Transverse colon (tissue), 4 donors: ENCODE results near the gene LRRC2. TPM values are rescaled to one million over a fixed set of nuclear protein-coding genes. Genes with fewer than 3 reads are reported as not detected.

ENCODE experiments used
- DNase-seq: peaks from one replicate; pipeline ENCODE4 v3.0.0-alpha.2; 2019
- H3K27ac ChIP-seq, 4 donors: fragments of 200-600 bp; sonication (generic); 2 replicates each; pipeline ENCODE4 v1.5.1; 2016 to 2018; ENCODE audit warnings: inconsistent platforms in 4 of 4
- H3K27me3 ChIP-seq: fragments of 200-600 bp; sonication (generic); 2 replicates; pipeline ENCODE4 v1.5.1; 2017; ENCODE audit warnings: inconsistent platforms
- H3K36me3 ChIP-seq, 4 donors: fragments of 200-600 bp; sonication (generic); 2 replicates each; pipeline ENCODE4 v1.5.1; 2017 to 2019; ENCODE audit warnings: inconsistent platforms in 4 of 4
- H3K4me1 ChIP-seq, 4 donors: fragments of 200-600 bp; sonication (generic); 2 replicates each; pipeline ENCODE4 v1.5.1; 2017 to 2020; ENCODE audit warnings: inconsistent platforms in 4 of 4
- H3K4me3 ChIP-seq, 4 donors: fragments of 200-600 bp; sonication (generic); 1 replicate in 1 of 4; 2 replicates in 3 of 4; pipeline versions ENCODE4 v1.5.1 to v1.6.1; 2017 to 2019; ENCODE audit warnings: inconsistent platforms in 4 of 4
- H3K9me3 ChIP-seq, 2 donors: fragments of 200-600 bp; sonication (generic); 2 replicates each; pipeline ENCODE4 v1.5.1; 2017 to 2019; ENCODE audit warnings: inconsistent platforms in 2 of 2
- EP300 ChIP-seq: sonication (generic); formaldehyde crosslinking; IDR thresholded peaks from one replicate; pipeline ENCODE4 v1.6.1; 2017; ENCODE audit warnings: antibody characterized with exemption, low read depth
- POLR2A ChIP-seq: fragments of 450-650 bp; IDR thresholded peaks from one replicate; pipeline ENCODE4 v1.6.1; 2016; ENCODE audit warnings: antibody characterized with exemption, mild to moderate bottlenecking, moderate library complexity
- POLR2AphosphoS5 ChIP-seq, 3 donors: sonication (generic); formaldehyde crosslinking; IDR thresholded peaks; one replicate each; pipeline ENCODE4 v1.6.1; 2016; ENCODE audit warnings: antibody characterized with exemption in 3 of 3
- WGBS, 2 donors: methylation state at CpG; one replicate each; pipeline ENCODE4 v1.1.5; 2018; ENCODE audit warnings: low coverage in 1 of 2; 5-methylcytosine and 5-hydroxymethylcytosine counted together
- in situ Hi-C, 4 donors: fragments of 200-750 bp; cut with MboI; loops; one replicate each; pipeline versions ENCODE4 v1.15.0 to v1.15.1; 2017; ENCODE audit warnings: low sequenced_read_pairs in 3 of 4, low pct_ligation_motif_present in 1 of 4, low pct_unique_long_range_greater_than_20kb in 1 of 4
- intact Hi-C: fragments of 100-400 bp; cut with DNase I; formaldehyde crosslinking; loops from one replicate; pipeline ENCODE4 v1.15.1; 2023; ENCODE audit warnings: low total_unique reads
- total RNA-seq, 4 donors: library from RNA; depleted of rRNA; stranded (reverse); fragments of >200 nt; gene quantifications; one replicate each; pipeline ENCODE4 v1.1.0, GENCODE V29; 2016
- TF ChIP-seq, protein P1 (sequence below), 5 experiments: fragments of 200-600 bp in 3 of 5; fragments of 450-650 bp in 2 of 5; sonication (generic) in 3 of 5; IDR thresholded peaks; 1 replicate in 2 of 5; 2 replicates in 3 of 5; pipeline ENCODE4 v1.5.1; 2016 to 2017; ENCODE audit warnings: antibody characterized with exemption in 5 of 5, inconsistent platforms in 3 of 5, mild to moderate bottlenecking in 2 of 5, moderate library complexity in 1 of 5

Gene LRRC2
- total RNA-seq, 4 donors from 2014 or later, result 1.00 to 2.0 (median 1.6) TPM; not detected in 1

DNA sequence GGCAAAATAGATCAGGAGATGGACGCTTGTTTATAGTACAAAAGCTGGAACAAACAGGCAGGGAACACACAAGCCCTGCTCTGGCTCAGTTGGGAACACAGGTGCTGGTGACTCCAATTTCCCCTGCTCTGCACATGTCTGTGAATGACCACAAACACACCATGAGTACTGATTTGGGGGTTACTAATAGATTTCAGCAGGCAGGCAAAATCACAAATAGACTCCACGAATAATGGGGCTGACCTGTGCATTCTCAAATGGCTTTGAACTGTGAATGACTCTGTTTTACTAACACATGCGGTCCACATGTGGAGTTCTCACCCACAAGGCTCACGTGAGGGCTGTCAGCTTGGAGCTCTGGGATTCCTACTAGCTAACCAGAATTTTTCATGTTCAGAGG, 64.4 kb downstream of the LRRC2 start:
- DNase-seq, result no peak
- H3K4me1 ChIP-seq, result no peaks in the 10 kb centered on the region
- H3K9me3 ChIP-seq, result no peaks in the 10 kb centered on the region
- 69 to 89% methylated on average over 2 to 4 of the region's 4 CpGs for WGBS, 2 donors
- intact Hi-C loops, result no loop called here
- H3K36me3 ChIP-seq, result no peaks in the 10 kb centered on the region
- TF ChIP-seq POLR2A (no peak), POLR2AphosphoS5 (IDR thresholded peaks at IDR 0.05) (no peak), EP300 (no peak)
- TF ChIP-seq, protein P1, sequence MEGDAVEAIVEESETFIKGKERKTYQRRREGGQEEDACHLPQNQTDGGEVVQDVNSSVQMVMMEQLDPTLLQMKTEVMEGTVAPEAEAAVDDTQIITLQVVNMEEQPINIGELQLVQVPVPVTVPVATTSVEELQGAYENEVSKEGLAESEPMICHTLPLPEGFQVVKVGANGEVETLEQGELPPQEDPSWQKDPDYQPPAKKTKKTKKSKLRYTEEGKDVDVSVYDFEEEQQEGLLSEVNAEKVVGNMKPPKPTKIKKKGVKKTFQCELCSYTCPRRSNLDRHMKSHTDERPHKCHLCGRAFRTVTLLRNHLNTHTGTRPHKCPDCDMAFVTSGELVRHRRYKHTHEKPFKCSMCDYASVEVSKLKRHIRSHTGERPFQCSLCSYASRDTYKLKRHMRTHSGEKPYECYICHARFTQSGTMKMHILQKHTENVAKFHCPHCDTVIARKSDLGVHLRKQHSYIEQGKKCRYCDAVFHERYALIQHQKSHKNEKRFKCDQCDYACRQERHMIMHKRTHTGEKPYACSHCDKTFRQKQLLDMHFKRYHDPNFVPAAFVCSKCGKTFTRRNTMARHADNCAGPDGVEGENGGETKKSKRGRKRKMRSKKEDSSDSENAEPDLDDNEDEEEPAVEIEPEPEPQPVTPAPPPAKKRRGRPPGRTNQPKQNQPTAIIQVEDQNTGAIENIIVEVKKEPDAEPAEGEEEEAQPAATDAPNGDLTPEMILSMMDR (IDR thresholded peaks at IDR 0.05), result no peak
- in situ Hi-C loops, result loop anchor here in 2 of 4 donors (10.0 kb wide), 2 partner anchors 53 to 133 kb away; no protein-coding TSS in a partner anchor
- H3K27ac ChIP-seq, result no peak overlapping the region
- H3K27me3 ChIP-seq, result no peaks in the 10 kb centered on the region
- H3K4me3 ChIP-seq, result no peak overlapping the region

GRCh38 chr3:46500656-46501635, 65.2 kb downstream of the LRRC2 start:
- H3K27me3 ChIP-seq, result no peaks in the 10 kb centered on the region
- in situ Hi-C loops (loop anchor here in 2 of 4 donors (10.0 kb wide), 2 partner anchors 54 to 134 kb away; no protein-coding TSS in a partner anchor), intact Hi-C loops (no loop called here)
- TF ChIP-seq POLR2AphosphoS5 (IDR thresholded peaks at IDR 0.05) (no peak), POLR2A (no peak), EP300 (no peak)
- TF ChIP-seq, protein P1 (IDR thresholded peaks at IDR 0.05), result no peak
- H3K4me3 ChIP-seq, result no peak overlapping the region
- no peaks in the 10 kb centered on the region for H3K9me3 ChIP-seq
- H3K27ac ChIP-seq, result no peak overlapping the region
- H3K4me1 ChIP-seq, result no peaks in the 10 kb centered on the region
- 72 to 80% methylated on average over 3 to 5 of the region's 5 CpGs for WGBS, 2 donors
- H3K36me3 ChIP-seq, result no peaks in the 10 kb centered on the region
- DNase-seq, result no peak

DNA sequence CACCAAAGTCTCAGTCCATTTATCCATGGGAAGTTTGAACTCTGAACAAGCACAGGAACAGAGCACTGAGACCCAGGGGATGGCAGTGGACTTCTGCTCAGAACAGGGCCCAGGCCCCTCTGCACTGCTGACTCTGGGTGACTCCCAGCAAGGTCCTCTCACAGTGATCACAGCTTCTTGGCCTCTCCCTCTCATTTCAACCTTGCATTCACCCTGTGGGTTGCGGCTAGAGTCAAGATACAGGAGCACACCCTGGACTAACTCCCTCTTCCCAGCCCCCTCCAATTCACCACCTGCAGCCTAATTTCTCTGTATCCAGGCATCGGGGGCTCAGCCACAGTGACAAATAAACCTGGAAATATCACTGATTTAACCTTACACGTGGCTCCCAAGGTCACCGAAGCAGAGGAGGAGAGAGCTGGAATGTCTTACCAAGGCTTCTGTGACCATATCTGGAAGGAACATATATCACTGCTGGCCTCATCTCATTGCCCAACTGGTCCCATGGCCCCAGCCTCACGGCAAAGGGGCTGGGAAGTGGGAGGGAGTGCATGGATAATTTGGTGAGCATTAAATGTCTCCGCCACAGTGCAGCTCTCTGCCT, 67.1 kb downstream of the LRRC2 start:
- in situ Hi-C loops (no loop called here), intact Hi-C loops (no loop called here)
- TF ChIP-seq, protein P1 (IDR thresholded peaks at IDR 0.05), result no peak
- TF ChIP-seq POLR2AphosphoS5 (IDR thresholded peaks at IDR 0.05) (no peak), EP300 (no peak), POLR2A (no peak)
- Histone ChIP-seq H3K9me3 (no peaks in the 10 kb centered on the region), H3K27me3 (no peaks in the 10 kb centered on the region), H3K36me3 (no peaks in the 10 kb centered on the region), H3K27ac (no peak overlapping the region), H3K4me3 (no peak overlapping the region), H3K4me1 (no peaks in the 10 kb centered on the region)
- no peak for DNase-seq
- WGBS, 2 donors, result 68 to 87% methylated on average over 3 to 6 of the region's 6 CpGs

DNA sequence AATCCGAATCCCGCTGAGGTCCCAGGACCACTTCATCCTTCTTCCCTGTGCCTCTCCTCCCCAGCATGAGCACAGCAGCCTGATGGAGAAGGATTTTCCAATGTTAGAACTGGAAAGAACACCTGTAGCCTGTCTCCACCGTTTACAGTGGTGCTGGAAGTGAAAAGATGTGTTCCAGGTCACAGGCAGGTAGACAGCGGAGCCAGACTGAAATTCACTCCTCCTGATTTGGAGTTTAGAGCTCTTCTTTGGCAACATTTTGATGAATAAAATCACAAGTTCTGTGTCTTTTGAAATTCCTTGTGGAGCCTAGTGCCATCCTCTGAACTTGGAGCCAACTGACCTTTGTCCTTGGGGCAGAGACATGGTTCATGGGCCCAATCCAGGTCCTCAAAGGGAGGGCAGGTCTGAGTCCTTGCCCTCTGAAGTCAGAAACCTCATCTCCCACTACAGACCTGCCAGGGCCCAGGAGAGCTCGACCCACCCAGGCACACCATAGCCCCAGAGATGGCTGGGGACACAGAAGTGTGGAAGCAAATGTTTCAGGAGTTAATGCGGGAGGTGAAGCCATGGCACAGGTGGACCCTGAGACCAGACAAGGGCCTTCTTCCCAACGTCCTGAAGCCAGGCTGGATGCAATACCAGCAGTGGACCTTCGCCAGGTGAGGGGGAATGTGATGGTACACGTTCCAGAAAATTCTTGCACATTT, 68.4 kb downstream of the LRRC2 start, which contains the start of gene RTP3:
Gene RTP3, plus strand, starts transcription at position 421 of the 710 bp plus-strand sequence. Its CDS starts 87 bp downstream, at position 508.
- H3K9me3 ChIP-seq, result no peaks in the 10 kb centered on the region
- intact Hi-C loops, result no loop called here

More for the DNA sequence above, 68.4 kb downstream of the LRRC2 start, which contains the start of gene RTP3:
- in situ Hi-C loops, result no loop called here
- no peak for DNase-seq
- Histone ChIP-seq H3K4me1 (no peaks in the 10 kb centered on the region), H3K27me3 (no peaks in the 10 kb centered on the region), H3K36me3 (no peaks in the 10 kb centered on the region), H3K27ac (no peak within 1 kb of the TSS), H3K4me3 (no peak within 1 kb of the TSS)
- TF ChIP-seq POLR2AphosphoS5 (IDR thresholded peaks at IDR 0.05) (no peak), POLR2A (no peak), EP300 (no peak)
- TF ChIP-seq, protein P1 (IDR thresholded peaks at IDR 0.05), result no peak
- 70 to 74% methylated on average over 2 to 9 of the region's 9 CpGs for WGBS, 2 donors
